NK-92 (cell line): ENCODE results near the gene PRDM16.

ENCODE experiments used
- DNase-seq: peaks from one replicate; lab custom pipeline; 2025; ENCODE audit not compliant: unreplicated experiment; lab: John Stamatoyannopoulos, UW

Gene PRDM16

DNA sequence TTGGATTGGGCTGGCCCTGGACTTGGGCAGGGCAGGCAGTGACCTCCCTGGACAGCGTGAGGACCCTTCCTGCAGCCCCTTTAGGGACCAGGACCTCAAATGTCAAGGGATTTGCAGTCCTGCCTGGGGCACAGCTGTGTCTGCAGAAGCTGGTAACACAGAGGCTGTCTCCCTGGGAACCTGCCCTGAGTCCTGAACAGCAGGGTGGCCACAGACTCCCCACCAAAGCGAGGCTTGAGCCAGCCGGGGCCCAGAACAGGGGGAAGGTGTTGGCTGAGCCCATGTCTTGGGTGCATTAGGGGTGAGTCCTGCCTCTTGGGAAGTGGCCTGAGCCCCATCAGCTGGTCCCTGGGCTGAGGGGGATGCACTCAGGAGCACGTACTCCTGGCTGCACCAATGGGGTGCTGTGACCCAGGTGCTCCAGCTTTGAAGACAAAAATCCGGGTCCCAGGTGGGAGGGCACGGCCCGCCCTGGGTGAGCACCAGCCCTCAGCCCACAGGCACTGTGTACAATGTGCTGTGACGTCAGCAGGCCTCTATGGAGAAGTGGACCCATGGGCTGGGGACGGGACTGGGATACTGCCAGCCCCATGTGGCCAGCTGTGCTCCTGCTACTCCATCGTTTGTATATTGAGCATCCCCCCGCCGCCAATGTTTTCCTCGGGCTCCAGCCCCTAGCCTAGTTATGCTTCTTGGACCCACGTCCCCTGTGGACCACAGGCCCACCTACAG is 313.5 kb downstream of the PRDM16 start:
- DNase-seq, result no peak

DNA sequence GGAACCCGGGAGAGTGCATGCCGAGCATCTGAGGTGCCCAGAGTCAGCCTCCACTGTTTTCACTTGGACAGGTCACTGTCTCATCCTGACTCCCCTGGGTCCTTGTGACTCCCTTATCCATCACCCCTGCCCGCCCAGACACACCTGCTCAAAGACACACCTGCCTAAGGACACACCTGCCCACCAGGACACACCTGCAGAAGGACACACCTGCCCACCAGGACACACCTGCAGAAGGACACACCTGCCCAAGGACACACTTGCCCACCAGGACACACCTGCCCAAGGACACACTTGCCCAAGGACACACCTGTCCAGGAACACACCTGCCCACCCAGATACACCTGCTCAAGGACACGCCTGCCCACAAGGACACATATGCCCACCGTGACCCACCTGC is 314.7 kb downstream of the PRDM16 start:
- no peak for DNase-seq

DNA sequence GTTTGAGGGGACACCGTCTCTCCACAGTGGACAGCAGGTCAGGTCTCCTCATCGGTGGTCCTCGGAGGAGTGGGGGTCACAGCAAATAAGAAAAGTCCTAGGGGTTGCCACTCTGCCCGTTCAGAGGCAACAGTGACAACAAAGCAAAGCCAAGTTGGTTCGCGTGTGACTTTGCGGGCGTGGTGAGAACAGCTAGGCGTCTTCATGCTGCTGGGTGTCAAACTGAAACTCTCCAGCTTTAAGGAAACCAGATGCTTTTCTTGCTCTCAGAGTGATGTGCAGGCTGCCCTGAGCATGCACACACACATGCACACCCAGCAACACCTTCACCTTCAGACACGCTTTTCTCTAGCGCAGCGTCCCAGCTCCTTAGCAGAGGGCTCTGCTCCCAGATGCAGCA is 315.4 kb downstream of the PRDM16 start:
- DNase-seq, result no peak

- no peak for DNase-seq
Measured at GRCh38 chr1:3386205-3387002, 317.4 kb downstream of the PRDM16 start.

- no peak for DNase-seq
Measured at GRCh38 chr1:3387401-3387800, 318.4 kb downstream of the PRDM16 start.

- DNase-seq, result no peak
Measured at GRCh38 chr1:3389093-3389833, 320.3 kb downstream of the PRDM16 start.

DNA sequence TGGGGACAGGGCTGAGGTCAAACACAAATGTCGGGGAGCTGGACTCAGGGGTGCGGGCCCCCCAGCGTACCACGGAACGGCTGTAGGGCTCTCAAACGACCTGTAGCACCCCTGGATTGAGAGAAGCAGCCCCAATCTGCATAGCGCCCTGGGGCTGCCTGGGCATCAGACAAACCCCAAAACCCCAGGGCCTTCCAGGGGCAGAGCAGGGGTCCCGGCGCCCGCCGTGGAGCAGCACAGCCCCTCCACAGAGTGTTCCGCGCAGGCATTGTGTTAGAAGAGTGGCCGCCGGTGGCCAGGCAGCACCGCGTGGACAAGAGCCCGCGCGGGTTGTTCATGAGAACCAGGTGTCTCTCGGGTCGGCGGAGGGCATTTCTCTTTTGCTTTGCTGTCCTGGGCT is 321.3 kb downstream of the PRDM16 start:
- no peak for DNase-seq

DNA sequence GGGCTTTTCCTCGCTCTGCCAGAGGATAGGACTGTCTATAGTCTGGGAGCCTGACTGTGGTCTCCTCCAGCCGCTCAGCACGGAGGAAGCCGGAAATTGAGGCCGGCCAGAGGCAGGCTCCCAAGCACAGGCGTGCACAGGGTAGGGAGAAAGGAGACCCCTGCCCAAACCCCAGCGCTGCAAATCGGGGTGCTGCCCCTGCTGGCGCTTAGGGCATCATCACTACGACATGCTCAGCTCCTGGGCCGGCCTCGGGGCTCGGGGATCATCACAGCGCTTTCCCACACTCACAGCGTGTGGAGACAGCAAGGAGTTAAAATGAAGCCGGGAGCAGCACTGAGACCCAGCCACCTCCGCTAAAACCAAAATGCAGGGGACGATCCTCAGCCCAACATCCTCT is 322.7 kb downstream of the PRDM16 start:
- no peak for DNase-seq

GRCh38 chr1:3393024-3393986 is 324.3 kb downstream of the PRDM16 start:
- no peak for DNase-seq

DNA sequence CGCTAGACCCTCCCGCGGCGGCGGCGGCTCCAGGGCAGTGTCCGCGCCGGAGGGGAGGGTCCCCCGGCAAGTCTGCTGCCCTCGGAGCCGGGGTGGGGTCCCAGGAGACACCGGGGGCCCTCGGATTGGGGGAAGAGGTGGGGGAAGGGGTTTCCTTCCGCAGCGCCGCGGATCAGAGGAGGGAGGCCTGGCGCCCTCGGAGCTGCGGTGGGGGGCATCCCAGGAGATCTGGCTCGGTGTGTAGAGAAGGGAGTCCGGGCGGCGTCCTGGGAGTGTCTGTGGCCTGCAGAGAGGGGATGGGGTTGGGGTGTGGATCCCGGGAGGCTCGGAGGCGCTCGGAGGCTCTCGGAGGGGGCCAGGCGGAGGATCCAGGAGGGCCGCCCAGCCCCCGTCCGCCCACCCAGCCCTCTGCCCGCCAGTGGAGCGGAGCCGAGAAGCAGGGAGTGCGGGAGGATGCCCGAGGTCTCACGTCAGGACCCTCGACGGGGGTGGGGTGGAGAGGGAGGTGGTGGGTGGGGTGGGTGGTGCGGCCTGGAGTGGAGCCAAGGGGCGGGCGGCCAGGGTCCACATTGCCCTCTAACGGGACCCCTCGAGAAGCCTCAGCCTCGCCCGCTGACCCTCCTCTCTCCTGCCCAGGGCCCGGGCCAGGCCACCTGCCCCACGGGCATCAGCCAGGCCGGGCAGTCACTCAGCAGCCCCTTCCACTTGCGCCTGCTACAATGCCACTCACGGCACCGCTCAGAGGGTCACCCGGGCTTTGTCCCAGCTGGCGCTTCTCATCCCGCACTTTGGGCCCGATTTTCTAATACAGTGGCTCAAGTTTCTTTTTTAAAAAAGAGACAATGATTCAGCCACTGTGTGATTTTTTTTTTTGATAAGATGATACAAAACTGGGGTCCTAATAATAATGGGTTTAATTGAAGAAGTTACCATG is 325.3 kb downstream of the PRDM16 start:
- no peak for DNase-seq

GRCh38 chr1:3396411-3396810 is 327.4 kb downstream of the PRDM16 start:
- DNase-seq, result no peak

- DNase-seq, result no peak
Measured at GRCh38 chr1:3397311-3397710, 328.3 kb downstream of the PRDM16 start.

- DNase-seq, result no peak
Measured at GRCh38 chr1:3398396-3399140, 329.6 kb downstream of the PRDM16 start.

DNA sequence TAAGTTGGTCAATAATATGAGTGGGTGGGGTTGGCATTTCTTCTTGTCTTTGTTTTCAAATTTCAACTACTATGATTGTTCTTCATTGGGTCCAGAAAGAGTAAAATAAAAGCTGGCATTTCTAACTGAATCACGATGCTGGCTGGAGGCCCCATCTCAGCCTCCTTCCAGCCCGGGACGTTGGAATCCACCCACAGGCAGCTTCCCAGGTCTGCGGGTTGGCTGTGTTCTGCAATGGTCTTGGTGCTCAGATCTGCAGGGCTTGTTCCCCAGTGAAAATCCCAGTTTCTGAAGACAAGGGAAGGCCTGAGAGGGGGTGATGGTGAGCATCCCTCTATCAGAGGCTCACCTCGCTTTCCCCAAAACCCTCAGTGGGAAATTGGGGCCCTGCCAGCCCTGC is 330.7 kb downstream of the PRDM16 start:
- DNase-seq, result no peak

- no peak for DNase-seq
Measured at GRCh38 chr1:3401585-3402257, 332.7 kb downstream of the PRDM16 start.

DNA sequence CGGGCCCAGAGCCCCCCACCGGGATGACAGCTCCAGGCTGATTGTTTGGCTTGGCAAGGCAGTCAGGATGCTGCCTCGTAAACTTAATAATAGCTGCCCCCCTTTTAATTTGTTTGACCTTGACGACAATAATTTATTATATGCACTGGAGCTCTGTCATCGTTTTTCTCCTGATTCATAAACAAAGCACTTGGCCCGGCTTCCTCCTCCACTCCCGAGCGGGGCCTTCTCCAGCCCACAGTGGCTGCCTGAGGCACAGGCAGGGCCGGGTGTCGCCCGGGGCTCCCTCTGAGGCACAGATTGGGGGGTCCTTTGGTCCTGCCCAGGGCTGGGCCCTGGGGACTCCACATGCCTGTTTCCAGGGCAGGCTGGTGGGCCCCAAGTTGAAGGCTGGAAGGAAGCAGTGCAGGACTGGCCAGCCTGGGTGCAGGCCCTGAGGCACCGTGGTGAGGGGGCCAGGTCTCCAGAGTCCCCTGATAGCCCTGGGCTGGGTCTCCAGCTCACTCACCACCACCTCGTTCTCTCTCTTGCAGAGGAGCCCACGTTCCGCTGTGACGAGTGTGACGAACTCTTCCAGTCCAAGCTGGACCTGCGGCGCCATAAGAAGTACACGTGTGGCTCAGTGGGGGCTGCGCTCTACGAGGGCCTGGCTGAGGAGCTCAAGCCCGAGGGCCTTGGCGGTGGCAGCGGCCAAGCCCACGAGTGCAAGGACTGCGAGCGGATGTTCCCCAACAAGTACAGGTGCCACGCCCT is 333.4 kb downstream of the PRDM16 start:
- DNase-seq, result no peak

DNA sequence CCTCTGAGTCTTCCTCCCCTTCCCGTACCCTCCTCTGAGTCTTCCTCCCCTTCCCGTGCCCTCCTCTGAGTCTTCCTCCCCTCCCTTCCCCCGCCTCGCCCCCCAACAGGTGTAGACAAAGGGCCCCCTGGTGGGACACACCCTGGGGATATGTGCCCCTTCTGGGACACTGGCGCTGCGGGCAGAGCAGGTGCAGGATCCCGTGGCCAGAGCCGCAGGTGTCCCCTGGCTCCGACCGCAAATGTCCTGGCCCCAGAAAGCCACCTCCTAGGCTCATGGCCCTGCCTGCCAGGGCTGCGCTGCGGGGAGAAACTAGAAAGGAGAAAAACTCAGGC is 334.0 kb downstream of the PRDM16 start:
- DNase-seq, result no peak
